Measurements from ENCODE around the gene HDAC5. TPM values are rescaled to one million over a fixed set of nuclear protein-coding genes. Genes with fewer than 3 reads are reported as not detected.

HDAC5 gene
- total RNA-seq, 1 donor from 2014 or later: 43.3 TPM

DNA sequence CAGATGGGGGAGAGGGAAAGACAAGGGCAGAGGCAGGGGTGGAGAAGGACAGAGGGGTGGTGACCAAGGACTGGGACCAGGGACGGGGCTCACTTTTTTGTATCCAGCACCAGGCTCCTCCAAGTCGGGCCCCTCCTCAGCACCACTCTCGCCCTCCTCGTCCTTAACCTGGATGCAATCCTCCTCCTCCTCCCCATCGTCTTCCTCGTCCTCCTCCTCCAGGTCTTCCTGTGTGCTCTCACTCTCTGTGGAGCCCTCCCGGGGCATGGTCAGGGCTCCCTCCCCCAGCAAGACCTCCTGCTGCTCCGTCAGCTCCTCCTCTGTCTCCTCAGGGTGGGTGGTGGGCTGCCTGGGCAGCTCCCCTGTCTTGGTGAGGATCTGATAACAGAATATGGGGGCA is 36.1 kb downstream of the HDAC5 start:
- Mint-ChIP-seq H3K4me1 (ENCODE audit: unreplicated experiment) (peaks cover 20% of the 10 kb centered on the region), H3K27me3 (no peaks in the 10 kb centered on the region), H3K4me3 (peak overlapping the region; percentile 79), H3K27ac (peak overlapping the region; percentile 87), H3K36me3 (peaks cover 5% of the 10 kb centered on the region), H3K9me3 (no peaks in the 10 kb centered on the region)
- DNase-seq (ENCODE audit: extremely low spot score, unreplicated experiment): no peak
- TF ChIP-seq CTCF (conservative IDR thresholded peaks at IDR 0.05): no peak

- H3K36me3 Mint-ChIP-seq: peaks cover 5% of the 10 kb centered on the region
- no peak for TF ChIP-seq CTCF (conservative IDR thresholded peaks at IDR 0.05)
- peaks cover 20% of the 10 kb centered on the region for H3K4me1 Mint-ChIP-seq (ENCODE audit: unreplicated experiment)
- peak overlapping the region; percentile 87 for H3K27ac Mint-ChIP-seq
- H3K4me3 Mint-ChIP-seq: peak overlapping the region; percentile 79
- DNase-seq (ENCODE audit: extremely low spot score, unreplicated experiment): no peak
- no peaks in the 10 kb centered on the region for H3K9me3 Mint-ChIP-seq
- H3K27me3 Mint-ChIP-seq: no peaks in the 10 kb centered on the region
Measured at GRCh38 chr17:44086364-44087311, 36.8 kb downstream of the HDAC5 start.

DNA sequence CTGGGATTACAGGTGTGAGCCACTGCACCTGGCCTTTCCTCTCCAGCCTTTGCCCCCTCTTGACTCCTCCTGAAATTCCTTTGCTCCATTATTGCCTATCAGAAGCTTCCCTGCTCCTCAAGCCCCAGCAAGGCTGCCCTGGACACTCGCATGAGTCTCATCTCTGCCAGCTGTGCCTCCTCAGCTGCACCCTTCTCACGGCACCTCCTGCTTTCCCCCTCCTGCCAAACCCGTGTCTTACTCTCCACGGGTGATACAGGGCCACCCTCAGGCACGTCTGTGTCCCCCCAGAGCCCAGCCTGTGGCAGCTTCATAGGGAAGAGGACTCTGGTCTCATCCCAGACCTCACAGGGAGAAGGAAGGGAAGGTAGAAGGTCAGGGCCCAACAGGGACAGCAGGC is 37.5 kb downstream of the HDAC5 start:
- Mint-ChIP-seq H3K4me3 (peak overlapping the region; percentile 9), H3K27me3 (no peaks in the 10 kb centered on the region)
- TF ChIP-seq CTCF (conservative IDR thresholded peaks at IDR 0.05): no peak

GRCh38 chr17:44084921-44085320 is 38.5 kb downstream of the HDAC5 start:
- no peak overlapping the region for H3K4me3 Mint-ChIP-seq

More for the DNA sequence above, 37.5 kb downstream of the HDAC5 start:
- Mint-ChIP-seq H3K9me3 (no peaks in the 10 kb centered on the region), H3K4me1 (ENCODE audit: unreplicated experiment) (peaks cover 20% of the 10 kb centered on the region), H3K36me3 (peaks cover 6% of the 10 kb centered on the region), H3K27ac (peak overlapping the region; percentile 50)
- DNase-seq (ENCODE audit: extremely low spot score, unreplicated experiment): no peak

GRCh38 chr17:44084131-44084538 is 39.3 kb downstream of the HDAC5 start:
- no peaks in the 10 kb centered on the region for H3K27me3 Mint-ChIP-seq
- peaks cover 23% of the 10 kb centered on the region for H3K4me1 Mint-ChIP-seq (ENCODE audit: unreplicated experiment)
- no peaks in the 10 kb centered on the region for H3K9me3 Mint-ChIP-seq
- H3K36me3 Mint-ChIP-seq: peaks cover 11% of the 10 kb centered on the region
- DNase-seq (ENCODE audit: extremely low spot score, unreplicated experiment): no peak
- peak; percentile 65 for TF ChIP-seq CTCF (conservative IDR thresholded peaks at IDR 0.05)
- H3K4me3 Mint-ChIP-seq: no peak overlapping the region
- H3K27ac Mint-ChIP-seq: no peak overlapping the region

More at GRCh38 chr17:44084921-44085320, 38.5 kb downstream of the HDAC5 start:
- Mint-ChIP-seq H3K27me3 (no peaks in the 10 kb centered on the region), H3K36me3 (peaks cover 9% of the 10 kb centered on the region), H3K27ac (no peak overlapping the region), H3K4me1 (ENCODE audit: unreplicated experiment) (peaks cover 21% of the 10 kb centered on the region), H3K9me3 (no peaks in the 10 kb centered on the region)
- no peak for TF ChIP-seq CTCF (conservative IDR thresholded peaks at IDR 0.05)
- DNase-seq (ENCODE audit: extremely low spot score, unreplicated experiment): no peak
